ENCODE measurements around the gene OR4S1. TPM values are rescaled to one million over a fixed set of nuclear protein-coding genes. Genes with fewer than 3 reads are reported as not detected.

Gene OR4S1
- total and polyA plus RNA-seq, 3 donors from 2014 or later, result not detected

DNA sequence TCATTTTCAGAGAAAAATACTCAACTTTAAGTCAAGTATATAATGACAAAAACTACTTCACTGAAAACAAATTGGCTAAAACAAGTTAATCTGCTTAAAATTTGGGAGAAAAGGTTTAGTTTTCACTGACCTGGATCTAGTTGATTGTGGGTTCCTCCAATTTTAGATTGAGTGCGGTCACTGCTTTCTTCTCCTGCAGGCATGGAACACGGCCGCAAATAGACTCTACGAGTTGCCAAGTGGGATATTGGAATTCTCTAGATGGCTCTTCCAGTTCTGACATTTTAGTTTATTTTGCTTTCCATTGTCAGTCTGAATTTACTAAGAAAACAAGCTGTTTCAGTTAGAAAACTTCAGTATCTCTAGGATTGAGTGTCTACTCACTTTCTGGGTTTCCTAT is 48.0 kb downstream of the OR4S1 start:
- Histone ChIP-seq H3K27ac (no peak overlapping the region), H3K4me3 (no peak overlapping the region), H3K4me1 (no peaks in the 10 kb centered on the region), H3K36me3 (ENCODE audit: low read depth, missing control alignments) (no peaks in the 10 kb centered on the region), H3K27me3 (no peaks in the 10 kb centered on the region), H3K9me3 (no peaks in the 10 kb centered on the region)
- DNase-seq, result no peak
- intact Hi-C loops (cut with DNase I; ENCODE audit: low total_unique reads), result no loop called here
- 69 to 70% methylated on average over 4 of the region's 4 CpGs for WGBS, 2 donors
- TF ChIP-seq POLR2A (IDR thresholded peaks at IDR 0.05), result no peak

DNA sequence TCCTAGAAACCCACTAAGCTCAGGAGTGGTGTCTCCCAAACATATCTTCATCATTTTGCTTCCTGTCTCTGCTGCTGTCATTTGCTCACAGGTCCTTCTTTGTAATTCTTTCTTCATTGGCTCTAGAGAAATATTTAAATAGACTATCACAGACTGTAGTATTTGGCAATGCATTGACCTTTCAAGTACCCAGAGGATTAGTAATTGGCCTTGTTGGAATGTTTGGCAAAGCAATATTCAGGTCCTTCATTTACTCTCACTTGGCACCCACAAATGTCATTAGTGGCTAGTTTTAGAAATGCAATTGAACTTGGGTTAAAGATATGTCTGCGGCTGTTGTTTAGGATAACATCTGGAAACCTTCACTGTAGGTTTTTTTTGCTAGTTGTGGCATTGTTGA is 48.7 kb downstream of the OR4S1 start:
- 71 to 81% methylated on average over 1 of the region's 1 CpG for WGBS, 2 donors
- H3K36me3 ChIP-seq (ENCODE audit: low read depth, missing control alignments), result no peaks in the 10 kb centered on the region
- TF ChIP-seq, protein P1, sequence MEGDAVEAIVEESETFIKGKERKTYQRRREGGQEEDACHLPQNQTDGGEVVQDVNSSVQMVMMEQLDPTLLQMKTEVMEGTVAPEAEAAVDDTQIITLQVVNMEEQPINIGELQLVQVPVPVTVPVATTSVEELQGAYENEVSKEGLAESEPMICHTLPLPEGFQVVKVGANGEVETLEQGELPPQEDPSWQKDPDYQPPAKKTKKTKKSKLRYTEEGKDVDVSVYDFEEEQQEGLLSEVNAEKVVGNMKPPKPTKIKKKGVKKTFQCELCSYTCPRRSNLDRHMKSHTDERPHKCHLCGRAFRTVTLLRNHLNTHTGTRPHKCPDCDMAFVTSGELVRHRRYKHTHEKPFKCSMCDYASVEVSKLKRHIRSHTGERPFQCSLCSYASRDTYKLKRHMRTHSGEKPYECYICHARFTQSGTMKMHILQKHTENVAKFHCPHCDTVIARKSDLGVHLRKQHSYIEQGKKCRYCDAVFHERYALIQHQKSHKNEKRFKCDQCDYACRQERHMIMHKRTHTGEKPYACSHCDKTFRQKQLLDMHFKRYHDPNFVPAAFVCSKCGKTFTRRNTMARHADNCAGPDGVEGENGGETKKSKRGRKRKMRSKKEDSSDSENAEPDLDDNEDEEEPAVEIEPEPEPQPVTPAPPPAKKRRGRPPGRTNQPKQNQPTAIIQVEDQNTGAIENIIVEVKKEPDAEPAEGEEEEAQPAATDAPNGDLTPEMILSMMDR (IDR thresholded peaks at IDR 0.05), result no peak
- no peak for TF ChIP-seq POLR2A (IDR thresholded peaks at IDR 0.05)
- intact Hi-C loops (cut with DNase I; ENCODE audit: low total_unique reads), result no loop called here
- DNase-seq, result no peak
- H3K27ac ChIP-seq, result no peak overlapping the region
- no peaks in the 10 kb centered on the region for H3K4me1 ChIP-seq
- H3K27me3 ChIP-seq, result no peaks in the 10 kb centered on the region
- no peak overlapping the region for H3K4me3 ChIP-seq
- no peaks in the 10 kb centered on the region for H3K9me3 ChIP-seq

Other genes starting within 250 kb of the OR4S1 start
- gene OR4B1, start 89.4 kb upstream of the OR4S1 start, total RNA-seq, result not detected
- gene OR4B1, start 89.4 kb upstream of the OR4S1 start, polyA plus RNA-seq (ENCODE audit: insufficient read depth, low read depth, low replicate concordance), result not detected
- gene OR4X2, start 61.1 kb upstream of the OR4S1 start, total RNA-seq, result not detected
- gene OR4X2, start 61.1 kb upstream of the OR4S1 start, polyA plus RNA-seq (ENCODE audit: insufficient read depth, low read depth, low replicate concordance), result not detected
- not detected for gene OR4X1, start 42.4 kb upstream of the OR4S1 start, total RNA-seq
- gene OR4X1, start 42.4 kb upstream of the OR4S1 start, polyA plus RNA-seq (ENCODE audit: insufficient read depth, low read depth, low replicate concordance), result not detected
- not detected for gene OR4C3, start 18.7 kb downstream of the OR4S1 start, total RNA-seq
- not detected for gene OR4C3, start 18.7 kb downstream of the OR4S1 start, polyA plus RNA-seq (ENCODE audit: insufficient read depth, low read depth, low replicate concordance)
- gene OR4C5, start 60.2 kb downstream of the OR4S1 start, total RNA-seq, result not detected
- gene OR4C5, start 60.2 kb downstream of the OR4S1 start, polyA plus RNA-seq (ENCODE audit: insufficient read depth, low read depth, low replicate concordance), result not detected
- gene OR4A47, start 182.6 kb downstream of the OR4S1 start, total RNA-seq, result not detected
- not detected for gene OR4A47, start 182.6 kb downstream of the OR4S1 start, polyA plus RNA-seq (ENCODE audit: insufficient read depth, low read depth, low replicate concordance)

All from testis (tissue), 3 donors.